Measurements from ENCODE around the gene PCBP3.

DNA sequence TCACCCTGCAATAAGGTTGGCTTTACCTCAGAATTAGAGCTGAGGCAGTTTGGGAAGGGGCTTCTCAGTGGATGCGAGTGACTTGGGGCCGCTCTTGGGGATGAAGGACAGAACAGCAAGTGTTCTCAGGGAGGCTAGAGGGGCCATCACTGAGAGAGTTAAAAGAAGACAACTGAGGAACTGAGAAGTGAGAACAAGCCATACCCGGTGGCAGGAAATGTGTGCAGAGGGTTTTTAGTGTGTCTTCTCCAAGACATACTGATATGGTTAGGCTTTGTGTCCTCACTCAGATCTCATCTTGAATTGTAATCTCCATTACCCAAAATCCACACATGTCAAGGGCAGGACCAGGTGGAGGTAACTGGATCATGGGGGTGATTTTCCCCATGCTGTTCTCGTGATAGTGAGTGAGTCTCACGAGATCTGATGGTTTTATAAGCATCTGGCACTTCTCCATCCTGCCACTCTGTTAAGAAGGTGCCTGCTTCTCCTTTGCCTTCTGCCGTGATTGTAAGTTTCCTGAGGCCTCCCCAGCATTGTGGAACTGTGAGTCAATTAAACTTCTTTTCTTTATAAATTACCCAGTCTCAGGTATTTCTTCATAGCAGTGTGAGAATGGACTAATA lies 75.8 kb downstream of the PCBP3 start:
- TF ChIP-seq, protein P1, sequence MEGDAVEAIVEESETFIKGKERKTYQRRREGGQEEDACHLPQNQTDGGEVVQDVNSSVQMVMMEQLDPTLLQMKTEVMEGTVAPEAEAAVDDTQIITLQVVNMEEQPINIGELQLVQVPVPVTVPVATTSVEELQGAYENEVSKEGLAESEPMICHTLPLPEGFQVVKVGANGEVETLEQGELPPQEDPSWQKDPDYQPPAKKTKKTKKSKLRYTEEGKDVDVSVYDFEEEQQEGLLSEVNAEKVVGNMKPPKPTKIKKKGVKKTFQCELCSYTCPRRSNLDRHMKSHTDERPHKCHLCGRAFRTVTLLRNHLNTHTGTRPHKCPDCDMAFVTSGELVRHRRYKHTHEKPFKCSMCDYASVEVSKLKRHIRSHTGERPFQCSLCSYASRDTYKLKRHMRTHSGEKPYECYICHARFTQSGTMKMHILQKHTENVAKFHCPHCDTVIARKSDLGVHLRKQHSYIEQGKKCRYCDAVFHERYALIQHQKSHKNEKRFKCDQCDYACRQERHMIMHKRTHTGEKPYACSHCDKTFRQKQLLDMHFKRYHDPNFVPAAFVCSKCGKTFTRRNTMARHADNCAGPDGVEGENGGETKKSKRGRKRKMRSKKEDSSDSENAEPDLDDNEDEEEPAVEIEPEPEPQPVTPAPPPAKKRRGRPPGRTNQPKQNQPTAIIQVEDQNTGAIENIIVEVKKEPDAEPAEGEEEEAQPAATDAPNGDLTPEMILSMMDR (optimal IDR thresholded peaks at IDR 0.05 in 1 of 3, IDR thresholded peaks at IDR 0.05 in 1 of 3, conservative IDR thresholded peaks at IDR 0.05 in 1 of 3; ENCODE audit: extremely low read depth in 1 of 3, insufficient read depth in 2 of 3, low read length in 3 of 3), result no peak
- TF ChIP-seq EZH2 (IDR thresholded peaks at IDR 0.05; ENCODE audit: low read length), result no peak
